GM13977 (cell line): Measurements from ENCODE around the gene STK24.

Experiments used
- DNase-seq: peaks from one replicate; pipeline ENCODE4 v3.0.0; 2012; ENCODE audit warnings: low spot score
- CTCF ChIP-seq: IDR thresholded peaks from 2 replicates; pipeline ENCODE4 v1.5.1; 2012; ENCODE audit warnings: mild to moderate bottlenecking, control low read depth; ENCODE audit not compliant: insufficient read depth; ENCODE audit errors: extremely low read depth, missing control alignments
- in situ Hi-C: fragments of 300-500 bp; cut with MboI; formaldehyde crosslinking; loops from one replicate; pipeline ENCODE4 v1.12.0; 2022; ENCODE audit warnings: low sequenced_read_pairs, low pct_unique_long_range_greater_than_20kb, mixed read lengths, inconsistent platforms; ENCODE audit not compliant: unreplicated experiment

Gene STK24

GRCh38 chr13:98471934-98472333 lies 105.0 kb downstream of the STK24 start:
- no peak for DNase-seq
- TF ChIP-seq CTCF = no peak
- in situ Hi-C loops = no loop called here

DNA sequence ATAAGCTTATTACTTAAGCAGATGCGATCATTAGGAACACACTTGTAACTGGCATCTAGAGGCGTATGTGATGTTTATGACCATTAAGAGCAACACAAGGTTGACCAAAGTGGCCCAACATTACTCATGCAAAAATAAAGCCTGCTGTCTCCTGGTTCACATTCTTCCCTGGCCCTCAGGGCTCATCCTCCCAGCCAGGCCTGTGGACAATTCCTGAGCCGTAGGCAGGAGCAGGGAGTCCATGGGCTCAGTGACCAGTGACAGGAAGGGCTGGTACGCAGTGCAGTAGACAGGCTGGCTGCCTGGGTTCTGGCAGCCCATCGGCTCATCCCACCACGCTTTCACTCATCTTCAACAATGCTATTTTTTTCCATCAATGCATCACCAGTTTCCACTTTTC lies 106.0 kb downstream of the STK24 start:
- in situ Hi-C loops = no loop called here

DNA sequence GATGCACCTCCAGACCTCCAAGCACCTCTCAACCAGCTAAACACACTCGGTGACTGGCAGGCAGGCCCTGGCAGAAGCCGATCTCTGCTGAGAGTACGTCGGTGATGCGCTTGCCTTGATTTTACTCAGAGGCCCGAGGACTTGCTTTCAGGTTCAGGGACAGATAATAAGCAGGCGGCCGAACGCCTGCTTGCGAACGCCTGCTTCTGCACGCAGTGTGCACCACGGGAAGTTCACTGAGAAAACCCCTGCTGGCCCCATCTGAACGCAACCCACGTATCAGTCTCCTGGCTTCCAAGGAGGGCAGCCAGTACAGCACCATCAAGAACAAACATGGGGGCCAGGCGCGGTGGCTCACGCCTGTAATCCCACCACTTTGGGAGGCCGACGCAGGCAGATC lies 108.0 kb downstream of the STK24 start:
- no peak for TF ChIP-seq CTCF
- DNase-seq = no peak
- in situ Hi-C loops = no loop called here

More for the DNA sequence above, 106.0 kb downstream of the STK24 start:
- no peak for DNase-seq
- TF ChIP-seq CTCF = no peak

- in situ Hi-C loops = no loop called here
- no peak for DNase-seq
These were observed 108.5 kb downstream of the STK24 start for GRCh38 chr13:98468361-98468760.

DNA sequence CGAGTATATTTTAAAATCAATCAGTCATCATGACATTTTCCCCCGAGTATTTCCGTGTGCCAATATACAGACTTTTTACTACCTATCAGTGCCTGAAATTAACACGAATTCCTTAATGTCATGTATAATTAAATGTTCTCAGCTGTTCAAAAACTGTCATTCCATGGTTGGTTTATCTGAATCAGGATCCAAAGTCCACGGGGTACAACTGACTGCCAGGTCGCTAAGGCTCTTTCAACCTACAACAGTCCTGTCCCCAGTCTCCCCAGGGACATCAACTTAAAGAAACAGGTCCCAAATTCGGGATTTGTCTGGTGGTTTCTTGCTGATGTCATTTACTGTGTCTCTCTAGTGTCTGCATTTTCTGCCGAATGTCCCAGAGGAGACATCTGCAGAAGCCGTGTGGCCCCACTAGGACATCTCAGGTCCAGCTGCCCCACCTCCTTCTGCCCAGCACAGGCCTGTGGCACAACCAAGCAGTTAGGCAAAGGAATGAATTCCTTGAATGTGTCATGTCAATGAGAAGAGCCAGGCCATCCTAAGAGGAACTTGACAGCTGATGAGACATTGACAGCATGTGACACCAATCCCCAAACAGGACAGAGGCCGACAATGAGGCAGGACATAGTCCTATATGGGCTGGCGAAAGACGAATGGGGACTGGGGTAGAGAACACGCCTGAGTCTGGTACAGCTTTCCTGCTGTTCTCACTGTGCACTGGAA lies 109.5 kb downstream of the STK24 start:
- DNase-seq = no peak
- in situ Hi-C loops = no loop called here
- no peak for TF ChIP-seq CTCF

More at GRCh38 chr13:98468361-98468760, 108.5 kb downstream of the STK24 start:
- no peak for TF ChIP-seq CTCF

DNA sequence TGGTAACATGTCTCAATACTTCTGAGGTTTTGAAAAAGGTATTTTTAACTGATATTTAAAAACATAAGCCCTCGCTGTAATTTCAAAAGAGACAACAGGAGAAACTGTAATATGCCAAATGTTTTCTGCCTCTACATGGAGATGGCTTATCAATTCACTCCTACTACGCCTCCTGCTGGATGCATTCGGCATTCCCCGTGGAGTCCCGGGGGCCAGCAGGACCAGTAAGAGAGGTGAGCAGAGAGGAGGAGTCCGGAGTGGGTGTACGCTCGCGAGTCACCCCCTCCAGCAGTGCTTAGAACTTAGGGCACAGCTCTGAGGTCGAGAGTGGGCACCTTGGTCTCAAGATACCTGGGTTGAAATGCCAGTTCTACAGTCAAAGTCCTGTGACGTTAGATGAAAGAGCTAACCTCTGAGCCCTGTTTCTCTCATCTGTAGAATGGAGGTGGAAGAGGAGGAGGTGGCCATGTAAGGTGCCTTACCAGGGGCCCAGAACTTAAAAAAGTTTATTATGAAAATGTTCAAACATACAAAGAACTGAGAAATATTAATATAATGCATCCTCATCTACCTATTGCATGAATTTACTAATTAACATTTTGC lies 110.2 kb downstream of the STK24 start:
- peak; percentile 49 for TF ChIP-seq CTCF
- no peak for DNase-seq
- in situ Hi-C loops = no loop called here
